ENCODE data around the gene TRMT2A.

The TRMT2A gene

DNA sequence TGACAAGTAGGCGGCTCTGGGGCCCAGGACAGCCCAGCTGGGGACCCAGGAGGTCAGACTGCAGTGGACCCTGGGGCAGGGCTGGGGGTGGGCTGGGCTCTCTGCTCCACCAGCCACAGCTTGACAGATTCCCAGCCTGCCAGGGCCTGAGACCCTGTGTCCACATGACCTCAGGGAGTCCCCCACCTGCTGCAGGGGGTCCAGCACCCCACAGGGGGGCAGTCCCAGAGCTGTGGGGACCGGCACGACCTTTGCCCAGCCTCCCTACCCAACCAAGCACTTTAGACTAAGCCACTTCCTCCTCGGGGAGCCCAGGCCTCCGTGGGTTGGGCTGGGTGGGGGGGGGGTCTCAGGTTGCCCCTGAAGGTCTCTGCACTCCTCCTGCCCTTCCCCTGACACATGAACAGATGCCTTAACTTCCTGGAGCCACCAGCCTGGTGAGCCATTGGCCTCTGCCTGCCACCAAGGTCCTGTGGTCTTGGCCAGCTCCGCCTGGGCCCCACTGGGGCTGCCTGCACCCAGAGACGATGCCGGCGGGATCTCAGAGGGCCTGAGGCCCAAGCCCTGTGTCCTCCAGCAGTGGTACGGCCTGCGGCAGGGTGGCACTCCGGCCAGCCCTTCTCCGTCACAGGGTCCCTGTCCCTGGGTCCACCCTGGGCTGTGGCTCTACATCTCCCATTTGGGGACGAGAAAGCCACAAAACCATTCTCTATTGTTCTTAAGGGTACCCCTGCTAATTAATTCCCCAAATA lies 30.4 kb upstream of the TRMT2A start:
- no peak for DNase-seq

- no peak for DNase-seq
Measured at GRCh38 chr22:20146777-20147176, 29.8 kb upstream of the TRMT2A start.

- no peak for DNase-seq
Measured at GRCh38 chr22:20145832-20146223, 28.8 kb upstream of the TRMT2A start.

- no peak for DNase-seq
Measured at GRCh38 chr22:20145206-20145831, 28.3 kb upstream of the TRMT2A start.

GRCh38 chr22:20143883-20144665 lies 27.0 kb upstream of the TRMT2A start:
- no peak for DNase-seq

DNA sequence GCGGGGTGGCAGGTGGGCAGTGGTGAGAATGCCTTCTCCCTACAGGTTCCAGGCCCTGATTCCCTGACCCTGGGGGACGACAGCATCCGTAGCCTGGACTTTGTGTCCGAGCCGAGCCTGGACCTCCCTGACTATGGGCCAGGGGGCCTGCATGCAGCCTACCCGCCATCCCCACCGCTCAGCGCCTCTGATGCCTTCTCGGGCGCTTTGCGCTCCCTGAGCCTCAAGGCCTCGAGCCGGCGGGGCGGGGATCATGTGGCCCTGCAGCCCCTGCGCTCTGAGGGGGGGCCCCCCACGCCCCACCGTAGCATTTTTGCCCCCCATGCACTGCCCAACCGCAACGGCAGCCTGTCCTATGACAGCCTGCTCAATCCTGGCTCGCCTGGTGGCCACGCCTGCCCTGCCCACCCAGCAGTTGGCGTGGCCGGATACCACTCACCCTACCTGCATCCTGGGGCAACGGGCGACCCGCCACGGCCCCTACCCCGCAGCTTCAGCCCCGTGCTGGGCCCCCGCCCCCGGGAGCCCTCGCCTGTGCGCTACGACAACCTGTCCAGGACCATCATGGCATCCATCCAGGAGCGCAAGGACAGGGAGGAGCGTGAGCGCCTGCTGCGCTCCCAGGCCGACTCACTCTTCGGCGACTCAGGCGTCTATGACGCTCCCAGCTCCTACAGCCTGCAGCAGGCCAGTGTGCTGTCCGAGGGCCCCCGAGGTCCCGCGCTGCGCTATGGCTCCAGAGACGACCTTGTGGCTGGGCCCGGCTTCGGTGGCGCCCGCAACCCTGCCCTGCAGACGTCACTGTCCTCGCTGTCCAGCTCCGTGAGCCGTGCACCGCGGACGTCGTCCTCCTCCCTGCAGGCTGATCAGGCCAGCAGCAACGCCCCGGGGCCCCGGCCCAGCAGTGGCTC lies 25.9 kb upstream of the TRMT2A start:
- DNase-seq = no peak

GRCh38 chr22:20141186-20142077 lies 24.4 kb upstream of the TRMT2A start:
- no peak for DNase-seq

DNA sequence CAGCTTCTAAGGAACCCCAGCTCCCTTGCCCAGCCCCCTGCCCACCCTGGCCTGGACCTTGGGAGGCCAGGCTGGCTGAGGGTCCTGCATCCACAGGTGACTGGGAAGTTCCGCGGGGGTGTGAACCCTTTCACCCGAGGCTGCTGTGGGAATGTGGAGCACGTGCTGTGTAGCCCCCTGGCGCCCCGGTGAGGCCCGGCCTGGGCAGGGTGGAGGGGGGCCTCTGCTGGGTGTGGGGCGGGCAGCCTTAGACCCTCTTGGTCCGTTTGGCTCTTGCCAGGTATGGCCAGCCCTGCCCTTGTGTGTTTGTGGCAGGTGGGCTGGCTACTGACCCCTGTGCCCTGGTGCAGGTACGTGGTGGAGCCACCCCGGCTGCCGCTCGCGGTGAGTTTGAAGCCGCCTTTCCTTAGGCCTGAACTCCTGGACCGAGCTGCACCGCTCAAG lies 23.5 kb upstream of the TRMT2A start:
- no peak for DNase-seq

DNA sequence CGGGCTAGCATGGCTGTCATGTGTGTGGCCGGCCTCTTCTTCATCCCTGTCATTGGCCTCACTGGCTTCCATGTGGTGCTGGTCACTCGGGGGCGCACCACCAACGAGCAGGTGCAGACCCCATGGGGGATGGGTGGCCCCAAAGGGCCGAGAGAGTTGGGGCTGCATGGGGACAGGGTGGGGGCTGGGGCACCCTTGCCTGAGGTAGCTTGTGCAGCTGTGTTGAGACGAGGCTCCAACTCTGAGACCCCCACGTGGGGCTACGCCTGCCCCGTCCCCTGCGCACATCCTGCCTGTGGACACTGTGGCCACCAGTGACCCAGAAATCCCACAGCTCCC lies 23.1 kb upstream of the TRMT2A start:
- no peak for DNase-seq

DNA sequence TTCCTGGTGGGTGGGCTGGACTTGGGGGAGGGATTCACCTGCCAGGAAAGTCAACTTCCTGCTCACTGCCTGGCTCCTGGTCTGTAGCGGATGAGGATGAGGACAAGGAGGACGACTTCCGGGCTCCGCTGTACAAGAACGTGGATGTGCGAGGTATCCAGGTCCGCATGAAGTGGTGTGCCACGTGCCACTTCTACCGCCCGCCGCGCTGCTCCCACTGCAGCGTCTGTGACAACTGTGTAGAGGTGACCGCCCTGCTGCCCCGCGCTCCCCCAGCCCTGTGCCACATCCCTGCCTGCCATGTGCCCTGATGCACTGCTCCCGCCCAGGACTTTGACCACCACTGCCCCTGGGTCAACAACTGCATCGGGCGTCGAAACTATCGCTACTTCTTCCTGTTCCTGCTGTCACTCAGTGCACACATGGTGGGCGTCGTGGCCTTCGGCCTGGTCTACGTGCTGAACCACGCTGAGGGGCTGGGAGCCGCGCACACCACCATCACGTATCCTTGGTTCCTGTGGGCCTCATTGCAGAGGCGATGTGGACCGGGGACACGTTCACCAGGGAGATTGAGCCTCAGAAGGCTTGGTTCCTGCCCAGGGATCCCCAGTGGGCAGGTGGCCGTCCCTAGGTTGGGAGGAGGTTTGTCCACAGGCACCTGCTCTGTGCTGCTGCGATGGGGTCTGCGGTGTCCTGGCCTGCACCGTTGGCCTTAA lies 22.5 kb upstream of the TRMT2A start:
- DNase-seq = no peak

DNA sequence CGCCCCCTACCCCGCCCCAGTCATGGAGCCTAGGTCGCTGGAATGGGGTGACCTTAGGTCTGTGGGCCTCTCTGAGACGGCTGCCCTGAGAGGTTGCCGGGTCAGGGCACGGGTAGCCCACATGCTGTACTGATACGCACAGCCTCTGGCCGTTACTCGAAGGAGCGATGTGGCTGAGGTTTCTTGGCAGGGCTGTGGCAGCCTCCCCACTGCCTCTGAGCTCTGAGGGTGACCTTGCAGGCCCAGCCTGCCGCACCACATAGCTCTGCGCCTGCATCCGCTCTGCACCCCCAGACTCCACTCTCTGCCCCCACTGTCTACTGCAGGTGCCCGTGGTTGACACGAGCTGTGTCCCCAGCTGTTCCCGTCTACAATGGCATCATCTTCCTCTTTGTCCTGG lies 21.8 kb upstream of the TRMT2A start:
- DNase-seq = no peak

- no peak for DNase-seq
Measured at GRCh38 chr22:20138417-20138738, 21.4 kb upstream of the TRMT2A start.

GRCh38 chr22:20137671-20138416 lies 20.8 kb upstream of the TRMT2A start:
- no peak for DNase-seq

- no peak for DNase-seq
Measured at GRCh38 chr22:20137113-20137512, 20.1 kb upstream of the TRMT2A start.

DNA sequence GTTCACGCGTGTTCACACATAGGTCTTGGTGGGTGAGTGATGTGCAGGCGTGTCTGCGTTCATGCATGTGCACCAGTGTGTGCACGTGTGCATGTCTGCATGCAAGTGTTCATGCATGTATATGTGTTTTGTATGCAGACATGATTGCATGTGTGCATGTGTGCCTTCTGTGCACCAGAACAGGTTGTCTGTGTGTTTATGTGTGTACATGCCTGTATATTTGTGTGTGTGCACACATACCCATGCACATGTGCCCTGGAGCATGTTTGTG lies 19.5 kb upstream of the TRMT2A start:
- DNase-seq = no peak

- DNase-seq = no peak
Measured at GRCh38 chr22:20135806-20136602, 19.0 kb upstream of the TRMT2A start.

DNA sequence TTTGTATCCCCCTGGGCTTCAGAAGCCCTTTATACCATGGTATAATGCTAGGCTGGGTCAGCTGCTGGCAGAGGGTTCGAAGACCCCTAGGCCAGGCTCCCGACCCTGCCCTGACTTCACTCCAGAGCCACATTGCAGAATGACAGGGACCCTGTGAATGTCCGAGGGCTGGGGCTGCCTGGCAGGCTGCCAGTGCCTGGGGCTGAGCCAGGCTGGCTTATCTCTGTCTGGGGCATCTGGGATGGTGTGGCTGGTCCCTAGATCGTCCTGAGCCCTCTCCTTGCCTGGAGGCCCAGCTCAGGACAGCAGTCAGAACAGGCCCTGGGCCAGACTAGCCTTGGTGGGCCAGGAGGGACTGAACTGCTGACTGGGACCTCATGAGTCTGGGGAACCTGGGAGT lies 18.2 kb upstream of the TRMT2A start:
- no peak for DNase-seq

DNA sequence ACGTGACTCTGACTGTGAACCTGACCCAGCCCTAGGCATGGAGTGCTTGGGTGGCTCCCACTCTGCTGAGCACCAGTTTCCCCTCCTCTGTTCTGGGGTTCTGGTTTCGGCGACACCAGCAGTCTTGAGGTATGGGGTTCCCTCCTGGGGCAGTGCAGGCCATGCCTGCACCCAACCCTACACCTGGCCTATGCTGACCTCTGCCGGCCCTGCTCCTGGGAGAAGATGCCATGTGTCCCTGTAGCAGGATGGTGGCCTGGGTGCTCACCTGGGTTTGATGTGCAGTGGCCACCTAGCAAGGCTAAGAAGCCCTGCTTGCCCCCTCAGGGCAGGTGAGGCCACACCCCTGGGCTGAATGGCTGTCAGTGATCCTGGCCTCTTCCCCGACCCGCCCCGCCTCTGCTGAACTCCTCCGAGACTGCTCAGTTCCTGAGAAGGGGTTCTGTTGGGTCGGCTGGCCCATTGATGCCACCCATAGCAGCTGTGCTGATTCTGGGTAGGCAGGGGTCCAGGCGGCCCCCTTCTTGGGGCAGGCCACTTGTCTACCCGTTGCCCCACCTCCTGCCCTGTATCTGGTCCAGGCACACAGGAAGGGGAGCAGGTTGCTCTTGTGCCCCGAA lies 17.0 kb upstream of the TRMT2A start:
- DNase-seq = no peak

DNA sequence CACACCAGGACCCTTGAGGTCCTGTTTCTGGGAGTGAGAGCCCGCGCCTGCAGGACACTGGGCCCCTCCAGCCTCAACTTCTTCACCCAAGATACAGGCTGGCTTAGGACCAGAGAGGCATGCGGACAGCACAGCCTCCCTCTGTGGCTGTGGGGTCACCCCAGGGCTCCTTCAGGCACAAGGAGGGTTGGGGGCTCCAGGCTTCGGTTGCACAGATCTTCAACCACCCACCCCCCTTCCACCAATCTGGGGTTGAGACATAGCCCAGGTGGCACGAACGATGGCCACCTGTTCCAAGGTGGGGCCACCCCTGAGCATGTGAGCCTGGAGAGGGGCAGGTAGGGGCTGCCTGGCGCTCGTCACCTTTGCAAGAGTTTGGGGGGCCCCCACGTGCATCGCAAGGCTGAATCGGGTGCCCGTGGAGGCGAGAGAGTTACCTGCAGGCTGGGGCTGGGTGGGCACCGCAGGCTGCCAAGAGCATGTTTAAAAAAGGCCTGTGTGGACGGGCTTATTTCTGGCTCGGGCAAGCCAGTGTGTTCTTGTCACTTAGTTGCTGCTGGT lies 15.7 kb upstream of the TRMT2A start:
- no peak for DNase-seq
